Naive thymus-derived CD8-positive, alpha-beta T cell (primary cell): ENCODE measurements around the gene MSMO1. TPM values are rescaled to one million over a fixed set of nuclear protein-coding genes. Genes with fewer than 3 reads are reported as not detected.
A peak's percentile ranks its signal among the peaks of the same experiment; 100 is the strongest.
"Not testable (repeated sequence)": the region's sequence is repeated elsewhere in the genome, so short reads cannot be mapped to it uniquely, and the experiment has no call there.

Source experiments
- ATAC-seq, 2 donors: fragments of 150-1000 bp; cut with Tn5 transposase in 1 of 2; sonication (Bioruptor Pico), chemical (Tn5 transposase) in 1 of 2; 1 replicate in 1 of 2; 2 replicates in 1 of 2; pipeline ENCODE4 v1.10.0; 2021; ENCODE audit warnings: mild to moderate bottlenecking in 2 of 2, moderate library complexity in 2 of 2
- POLR2A ChIA-PET: fragments of 350-600 bp; sonication (Branson Sonifier 250); formaldehyde crosslinking; loops from one replicate; lab custom pipeline; 2021; ENCODE audit warnings: antibody characterized with exemption; lab: Charles Lee
- DNase-seq, 10 donors: peaks; one replicate each; pipeline versions ENCODE4 v3.0.0 to v3.0.0-alpha.2; 2020 to 2022
- H3K27ac Mint-ChIP-seq, 10 donors: one replicate each; pipeline ENCODE4 v1.8.0; 2020 to 2022; ENCODE audit warnings: mild to moderate bottlenecking in 10 of 10, mixed read lengths in 10 of 10, moderate library complexity in 4 of 10, inconsistent platforms in 1 of 10
- H3K27me3 Mint-ChIP-seq, 5 donors: one replicate each; pipeline ENCODE4 v1.8.0; 2021 to 2022; ENCODE audit warnings: mixed read lengths in 5 of 5
- H3K36me3 Mint-ChIP-seq, 3 donors: one replicate each; pipeline ENCODE4 v1.8.0; 2020 to 2022; ENCODE audit warnings: mixed read lengths in 3 of 3, mild to moderate bottlenecking in 2 of 3, inconsistent platforms in 1 of 3
- H3K4me1 Mint-ChIP-seq, 4 donors: one replicate each; pipeline ENCODE4 v1.8.0; 2021 to 2022; ENCODE audit warnings: mixed read lengths in 4 of 4
- H3K4me3 Mint-ChIP-seq, 10 donors: one replicate each; pipeline ENCODE4 v1.8.0; 2020 to 2022; ENCODE audit warnings: mild to moderate bottlenecking in 10 of 10, mixed read lengths in 10 of 10, moderate library complexity in 6 of 10, inconsistent platforms in 1 of 10
- H3K9me3 Mint-ChIP-seq, 9 donors: one replicate each; pipeline ENCODE4 v1.8.0; 2020 to 2022; ENCODE audit warnings: mixed read lengths in 9 of 9, mild to moderate bottlenecking in 3 of 9, inconsistent platforms in 1 of 9, moderate library complexity in 1 of 9
- polyA plus RNA-seq, 3 donors: library from polyadenylated mRNA; unstranded; fragments of 300-500 nt; fragmentation: Illumina TruSeq; gene quantifications; one replicate each; pipeline ENCODE4 v1.2.3, GENCODE V29; 2021
- total RNA-seq, 8 experiments: library from RNA in 2 of 8; stranded (reverse) in 2 of 8; gene quantifications; one replicate each; pipeline ENCODE4 v1.2.3 and lab custom pipeline; 2021 to 2026

The MSMO1 gene
- total and polyA plus RNA-seq, 5 experiments from 2014 or later, result 15.9 to 20.7 (median 17.5) TPM

DNA sequence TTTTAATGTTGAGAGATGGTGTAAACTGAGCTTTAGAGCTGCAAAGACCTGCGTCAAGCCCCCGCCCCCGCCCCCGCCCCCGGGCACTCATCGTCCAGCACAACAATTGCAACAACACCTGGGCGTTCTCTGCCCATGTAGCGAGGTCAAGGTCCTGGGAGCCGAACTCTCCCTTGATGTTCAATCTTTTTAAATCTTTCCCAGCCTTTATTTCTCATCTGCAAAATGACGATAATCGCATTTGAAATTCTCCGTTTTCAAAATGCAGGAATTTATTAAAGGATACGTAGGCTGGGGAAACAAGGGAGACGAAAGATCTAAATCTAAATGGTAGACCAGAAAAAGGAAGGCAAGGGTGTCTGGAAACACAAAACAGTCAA is 648 bp upstream of the MSMO1 start:
- H3K36me3 Mint-ChIP-seq, result peaks cover 0 to 18% (median 6%) of the 10 kb centered on the region in 3 donors
- H3K27me3 Mint-ChIP-seq, result no peaks in the 10 kb centered on the region
- ATAC-seq, result no peak
- H3K9me3 Mint-ChIP-seq, result no peaks in the 10 kb centered on the region
- peaks cover 20 to 34% (median 28%) of the 10 kb centered on the region in 4 donors for H3K4me1 Mint-ChIP-seq
- POLR2A ChIA-PET, result interaction anchor here (0.9 to 2.0 kb wide), 5 partner anchors 17 to 215 kb away, joined by 3 to 19 read pairs (median 5); partner anchors contain the start of gene TMEM192
- H3K4me3 Mint-ChIP-seq, result no peak overlapping the region
- H3K27ac Mint-ChIP-seq, result no peak overlapping the region
- peak in 2 of 10 donors; percentile 1 to 7 for DNase-seq

GRCh38 chr4:165328101-165328425 is 594 bp downstream of the MSMO1 start:
- Mint-ChIP-seq H3K27ac (no peak overlapping the region), H3K4me1 (peaks cover 29 to 46% (median 39%) of the 10 kb centered on the region in 4 donors), H3K9me3 (no peaks in the 10 kb centered on the region), H3K27me3 (no peaks in the 10 kb centered on the region), H3K4me3 (no peak overlapping the region), H3K36me3 (peaks cover 0 to 23% (median 2%) of the 10 kb centered on the region in 3 donors)
- DNase-seq, result peak in 1 of 10 donors; percentile 4
- no peak for ATAC-seq
- POLR2A ChIA-PET, result interaction anchor here (0.6 to 2.0 kb wide), 3 partner anchors 114 to 216 kb away, joined by 3 to 19 read pairs (median 3); partner anchors contain the start of gene TMEM192

DNA sequence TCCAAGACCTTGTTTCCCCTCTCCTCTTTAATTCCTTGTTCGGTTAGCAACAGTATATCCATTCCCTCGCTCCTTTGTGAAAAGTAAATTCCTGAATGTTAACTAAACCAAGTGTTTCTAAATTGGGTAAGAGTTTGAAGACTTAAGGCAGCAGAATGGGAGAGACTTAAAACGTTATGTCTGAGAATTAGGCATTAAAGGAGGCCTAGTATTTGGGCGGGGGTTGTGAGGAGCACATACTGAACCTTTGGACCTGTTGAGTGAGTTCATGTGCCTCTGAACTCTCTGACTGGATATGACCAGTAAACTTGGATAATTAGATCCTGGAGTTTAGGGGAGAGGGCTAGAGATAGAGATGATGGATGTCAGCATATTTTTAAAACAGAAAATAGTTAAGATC is 1.2 kb downstream of the MSMO1 start:
- Mint-ChIP-seq H3K4me3 (no peak overlapping the region), H3K9me3 (no peaks in the 10 kb centered on the region), H3K27ac (no peak overlapping the region), H3K27me3 (no peaks in the 10 kb centered on the region), H3K4me1 (peaks cover 29 to 46% (median 39%) of the 10 kb centered on the region in 4 donors), H3K36me3 (peaks cover 0 to 23% (median 2%) of the 10 kb centered on the region in 3 donors)
- ATAC-seq (no peak), DNase-seq (no peak)
- POLR2A ChIA-PET, result no interaction called here

- Mint-ChIP-seq H3K9me3 (no peaks in the 10 kb centered on the region), H3K4me1 (peaks cover 29 to 46% (median 45%) of the 10 kb centered on the region in 4 donors), H3K4me3 (peak overlapping the region in 2 of 10 donors; percentile 8 to 41), H3K27me3 (no peaks in the 10 kb centered on the region), H3K36me3 (peaks cover 0 to 31% (median 2%) of the 10 kb centered on the region in 3 donors), H3K27ac (no peak overlapping the region)
- POLR2A ChIA-PET, result no interaction called here
- ATAC-seq (no peak), DNase-seq (no peak)
These were observed 2.6 kb downstream of the MSMO1 start for GRCh38 chr4:165330071-165330470.

- DNase-seq, result no peak
- Mint-ChIP-seq H3K36me3 (peaks cover 0 to 37% (median 2%) of the 10 kb centered on the region in 3 donors), H3K4me3 (peak overlapping the region in 2 of 10 donors; percentile 2 to 60), H3K4me1 (peaks cover 28 to 48% (median 45%) of the 10 kb centered on the region in 4 donors), H3K27ac (peak overlapping the region in 1 of 10 donors; percentile 21), H3K9me3 (no peaks in the 10 kb centered on the region), H3K27me3 (no peaks in the 10 kb centered on the region)
- POLR2A ChIA-PET, result no interaction called here
- no peak for ATAC-seq
These were observed 3.2 kb downstream of the MSMO1 start for GRCh38 chr4:165330666-165331065.

GRCh38 chr4:165331359-165331758 is 3.9 kb downstream of the MSMO1 start:
- H3K4me1 Mint-ChIP-seq, result peaks cover 22 to 45% (median 38%) of the 10 kb centered on the region in 4 donors
- H3K27ac Mint-ChIP-seq, result peak overlapping the region in 1 of 10 donors; percentile 21
- H3K9me3 Mint-ChIP-seq, result no peaks in the 10 kb centered on the region

GRCh38 chr4:165331823-165332222 is 4.4 kb downstream of the MSMO1 start:
- H3K4me3 Mint-ChIP-seq, result peak overlapping the region in 4 of 10 donors; percentile 1 to 39 (median 22)
- POLR2A ChIA-PET, result no interaction called here
- no peak for ATAC-seq
- peaks cover 24 to 46% (median 36%) of the 10 kb centered on the region in 4 donors for H3K4me1 Mint-ChIP-seq
- H3K27ac Mint-ChIP-seq, result peak overlapping the region in 1 of 10 donors; percentile 9
- no peaks in the 10 kb centered on the region for H3K27me3 Mint-ChIP-seq
- no peak for DNase-seq
- peaks cover 0 to 44% (median 2%) of the 10 kb centered on the region in 3 donors for H3K36me3 Mint-ChIP-seq
- no peaks in the 10 kb centered on the region for H3K9me3 Mint-ChIP-seq

More at GRCh38 chr4:165331359-165331758, 3.9 kb downstream of the MSMO1 start:
- ATAC-seq (no peak), DNase-seq (no peak)
- peak overlapping the region in 2 of 10 donors; percentile 3 to 48 for H3K4me3 Mint-ChIP-seq
- no peaks in the 10 kb centered on the region for H3K27me3 Mint-ChIP-seq
- POLR2A ChIA-PET, result no interaction called here
- peaks cover 0 to 39% (median 2%) of the 10 kb centered on the region in 3 donors for H3K36me3 Mint-ChIP-seq

DNA sequence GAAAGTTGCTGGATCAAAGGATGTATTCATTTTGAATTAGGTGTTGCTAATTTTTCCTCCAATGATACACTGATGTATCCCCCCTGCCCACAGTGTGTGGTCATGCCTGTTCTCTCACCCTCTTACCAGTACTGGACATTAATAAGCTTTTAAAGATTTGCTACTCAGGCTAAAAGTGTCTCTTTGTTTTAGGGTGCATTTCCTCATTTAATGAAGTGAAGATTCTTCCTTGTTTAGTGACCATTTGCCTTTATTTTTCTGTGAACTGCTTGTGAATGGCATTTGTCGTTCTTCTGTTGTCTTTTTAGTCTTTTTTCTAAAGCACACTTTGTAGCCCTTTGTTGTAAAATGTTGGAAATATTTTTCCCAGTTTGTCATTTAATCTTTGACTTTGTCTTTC is 5.0 kb downstream of the MSMO1 start:
- ATAC-seq, result no peak
- Mint-ChIP-seq H3K27ac (peak overlapping the region in 2 of 10 donors; percentile 9 to 55), H3K4me3 (peak overlapping the region in 2 of 10 donors; percentile 19 to 24), H3K27me3 (no peaks in the 10 kb centered on the region), H3K36me3 (peaks cover 0 to 51% (median 2%) of the 10 kb centered on the region in 3 donors), H3K4me1 (peaks cover 26 to 49% (median 36%) of the 10 kb centered on the region in 4 donors), H3K9me3 (no peaks in the 10 kb centered on the region)
- POLR2A ChIA-PET, result no interaction called here
- DNase-seq, result no peak

DNA sequence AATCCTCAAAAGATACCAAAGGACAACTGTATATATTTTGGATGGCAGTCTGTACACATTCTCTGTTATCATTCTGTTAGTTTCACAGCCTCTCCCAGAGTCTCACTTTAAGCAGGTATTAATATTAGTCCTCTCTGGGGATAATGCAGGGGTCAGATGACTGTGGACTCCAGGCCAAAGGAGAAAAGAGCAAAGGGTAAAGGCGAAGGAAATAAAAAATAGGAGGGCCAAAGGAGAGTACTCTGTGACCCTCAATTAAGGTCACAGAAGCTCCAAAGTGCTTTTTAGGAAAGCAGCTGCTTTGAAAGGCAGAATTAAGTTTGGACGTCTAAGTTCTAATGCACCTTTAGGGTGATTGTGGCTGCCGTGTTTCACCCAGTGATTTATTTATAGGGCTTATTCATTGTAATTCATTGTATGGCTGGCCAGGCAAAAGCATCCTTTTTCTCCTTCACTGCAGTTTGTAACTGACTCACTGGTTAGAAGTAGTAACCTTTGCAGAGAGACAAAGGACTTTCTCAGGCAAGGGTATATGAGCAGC is 7.8 kb downstream of the MSMO1 start:
- peaks cover 0 to 73% (median 7%) of the 10 kb centered on the region in 3 donors for H3K36me3 Mint-ChIP-seq
- DNase-seq, result no peak
- ATAC-seq, result no peak
- H3K4me3 Mint-ChIP-seq, result no peak overlapping the region
- POLR2A ChIA-PET, result no interaction called here
- H3K27ac Mint-ChIP-seq, result peak overlapping the region in 2 of 10 donors; percentile 24 to 26
- no peaks in the 10 kb centered on the region for H3K9me3 Mint-ChIP-seq
- no peaks in the 10 kb centered on the region for H3K27me3 Mint-ChIP-seq
- peaks cover 27 to 46% (median 33%) of the 10 kb centered on the region in 4 donors for H3K4me1 Mint-ChIP-seq

DNA sequence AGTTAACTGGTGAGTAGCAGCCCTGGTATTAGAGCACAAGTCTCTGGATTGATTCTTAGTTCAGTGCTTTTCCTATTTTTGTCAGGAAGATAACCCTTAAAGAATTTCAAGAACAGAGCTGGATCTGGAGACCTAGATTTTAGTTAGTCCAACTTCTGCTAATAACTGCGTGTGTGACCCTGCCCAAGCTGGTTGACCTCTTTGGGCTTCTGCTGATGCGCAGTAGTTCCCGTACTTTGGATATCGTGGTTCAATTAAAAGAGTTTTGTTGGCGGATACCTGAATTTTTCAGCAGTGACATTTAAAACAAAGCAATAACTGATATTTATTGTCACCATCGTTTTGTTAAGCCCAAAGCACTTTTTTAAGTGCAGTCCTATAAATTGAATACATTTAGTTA is 9.3 kb downstream of the MSMO1 start:
- DNase-seq, result no peak
- no peak for ATAC-seq
- no peaks in the 10 kb centered on the region for H3K9me3 Mint-ChIP-seq
- peaks cover 13 to 31% (median 19%) of the 10 kb centered on the region in 4 donors for H3K4me1 Mint-ChIP-seq
- no peaks in the 10 kb centered on the region for H3K27me3 Mint-ChIP-seq
- peaks cover 0 to 73% (median 5%) of the 10 kb centered on the region in 3 donors for H3K36me3 Mint-ChIP-seq
- H3K27ac Mint-ChIP-seq, result peak overlapping the region in 2 of 10 donors; percentile 2 to 7
- POLR2A ChIA-PET, result no interaction called here
- no peak overlapping the region for H3K4me3 Mint-ChIP-seq

- H3K9me3 Mint-ChIP-seq, DNase-seq, H3K4me3 Mint-ChIP-seq, H3K4me1 Mint-ChIP-seq, ATAC-seq, H3K27me3 Mint-ChIP-seq: not testable (repeated sequence)
- H3K36me3 Mint-ChIP-seq, result peaks cover 0 to 56% (median 5%) of the 10 kb centered on the region in 3 donors
- POLR2A ChIA-PET, result interaction anchor here (1.1 to 2.3 kb wide), 2 partner anchors 15 to 199 kb away, joined by 3 to 5 read pairs; partner anchors contain the start of gene MSMO1
- H3K27ac Mint-ChIP-seq, result peak overlapping the region in 4 of 10 donors; percentile 41 to 78 (median 54)
These were observed 14.9 kb downstream of the MSMO1 start for GRCh38 chr4:165342340-165342739.

DNA sequence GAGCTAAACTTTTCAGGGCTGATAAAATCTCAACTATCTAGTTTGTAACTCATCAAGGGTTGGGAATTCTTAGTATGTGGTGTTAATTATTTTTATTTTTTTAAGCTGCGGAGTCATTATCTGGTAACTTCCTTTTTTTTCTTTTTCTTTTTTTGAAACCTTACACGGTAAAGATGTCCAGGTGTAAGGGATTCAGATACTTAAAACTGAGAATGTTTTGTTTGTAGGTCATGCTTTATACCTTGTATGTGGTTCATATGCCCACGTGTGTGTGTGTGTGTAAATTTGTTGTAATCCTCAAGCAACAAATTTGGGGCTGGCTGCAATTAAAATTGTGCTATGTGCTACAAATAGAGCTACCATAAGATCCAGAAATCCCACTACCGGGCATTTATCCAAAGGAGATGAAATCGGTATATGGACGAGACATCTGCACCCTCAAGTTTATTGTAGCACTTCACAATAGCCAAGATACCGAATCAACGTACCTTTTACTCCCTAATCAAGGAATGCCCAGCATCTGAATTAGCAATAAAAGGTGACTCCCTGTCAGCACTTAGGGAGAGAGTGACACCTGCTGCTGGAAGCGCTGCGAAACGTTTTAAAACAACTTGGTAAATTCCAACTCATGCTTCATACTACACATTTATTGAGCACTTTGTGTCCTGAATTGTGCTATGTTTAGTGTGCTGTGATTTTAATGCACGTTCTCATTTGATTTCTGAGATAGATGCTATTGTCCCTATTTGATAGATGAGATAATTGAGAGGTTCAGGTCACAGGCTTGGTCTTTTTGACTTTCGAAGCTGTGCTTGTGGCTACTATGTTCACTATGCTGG is 16.1 kb downstream of the MSMO1 start:
- POLR2A ChIA-PET, result interaction anchor here (1.1 to 2.3 kb wide), 3 partner anchors 16 to 212 kb away, joined by 3 to 12 read pairs (median 5); partner anchors contain the start of gene MSMO1
- no peaks in the 10 kb centered on the region for H3K4me1 Mint-ChIP-seq
- H3K9me3 Mint-ChIP-seq, result no peaks in the 10 kb centered on the region
- no peak overlapping the region for H3K4me3 Mint-ChIP-seq
- H3K36me3 Mint-ChIP-seq, result peaks cover 0 to 46% (median 5%) of the 10 kb centered on the region in 3 donors
- DNase-seq, result peak in 1 of 10 donors; percentile 28
- no peaks in the 10 kb centered on the region for H3K27me3 Mint-ChIP-seq
- no peak for ATAC-seq
- H3K27ac Mint-ChIP-seq, result peak overlapping the region in 3 of 10 donors; percentile 32 to 52 (median 39)
